IMR-90 (cell line): ENCODE measurements around the gene HECW1. TPM values are rescaled to one million over a fixed set of nuclear protein-coding genes. Genes with fewer than 3 reads are reported as not detected.

Experiments used
- ATAC-seq: fragments of 200-7000 bp; cut with Tn5 transposase; 2 replicates; pipeline ENCODE4 v1.9.1; 2020; ENCODE audit warnings: low read depth, mild to moderate bottlenecking, moderate library complexity
- BruUV-seq: library from RNA; stranded (reverse); fragments of 400-500 nt; replicated peaks from 2 replicates; lab custom pipeline; 2021; lab: Mats Ljungman, UMichigan
- CTCF ChIA-PET: fragments of 300-600 bp; formaldehyde crosslinking; extraction: SDS; loops from one replicate; lab custom pipeline; 2021; ENCODE audit warnings: antibody characterized with exemption; lab: Yijun Ruan, JAX
- POLR2A ChIA-PET: fragments of 300-600 bp; sonication (Branson Sonifier 250); formaldehyde crosslinking; loops from one replicate; lab custom pipeline; 2022; ENCODE audit warnings: antibody characterized with exemption; ENCODE audit not compliant: unreplicated experiment; lab: Charles Lee
- DNase-seq: peaks from one replicate; pipeline ENCODE4 v3.0.0; 2013
- H2AFZ ChIP-seq: replicated peaks from 2 replicates; pipeline ENCODE3; 2013; ENCODE audit warnings: low read length, mild to moderate bottlenecking; ENCODE audit not compliant: poor library complexity
- H2AK5ac ChIP-seq: 2 replicates; pipeline ENCODE4 v1.6.1; 2013; ENCODE audit warnings: low read depth, low read length, inconsistent platforms
- H2AK9ac ChIP-seq: replicated peaks from 2 replicates; pipeline ENCODE3; 2013; ENCODE audit warnings: mild to moderate bottlenecking, low read depth, low read length, moderate library complexity; ENCODE audit not compliant: poor library complexity
- H2BK120ac ChIP-seq: 2 replicates; pipeline ENCODE4 v1.6.1; 2013; ENCODE audit warnings: low read depth, low read length, inconsistent platforms
- H2BK15ac ChIP-seq: 3 replicates; pipeline ENCODE4 v1.6.1; 2013; ENCODE audit warnings: low read depth, low read length, inconsistent platforms
- H2BK20ac ChIP-seq: 2 replicates; pipeline ENCODE4 v1.6.1; 2013; ENCODE audit warnings: low read depth, mild to moderate bottlenecking, inconsistent platforms, low read length, moderate library complexity
- H2BK5ac ChIP-seq: 2 replicates; pipeline ENCODE4 v1.6.1; 2013; ENCODE audit warnings: mild to moderate bottlenecking, low read depth, low read length, inconsistent platforms; ENCODE audit not compliant: poor library complexity, severe bottlenecking
- H3K14ac ChIP-seq: replicated peaks from 2 replicates; pipeline ENCODE4 v1.6.1; 2013; ENCODE audit warnings: low read depth, low read length, inconsistent platforms
- H3K18ac ChIP-seq: 2 replicates; pipeline ENCODE4 v1.6.1; 2013; ENCODE audit warnings: low read depth, low read length, control low read depth
- H3K23ac ChIP-seq: 2 replicates; pipeline ENCODE4 v1.6.1; 2013; ENCODE audit warnings: low read depth, low read length, inconsistent platforms
- H3K27ac ChIP-seq: 2 replicates; pipeline ENCODE4 v1.5.1; 2013; ENCODE audit warnings: mild to moderate bottlenecking, control low read depth, low read length; ENCODE audit not compliant: insufficient read depth
- H3K27me3 ChIP-seq: 2 replicates; pipeline ENCODE4 v1.6.1; 2013; ENCODE audit warnings: low read length; ENCODE audit not compliant: control insufficient read depth, insufficient read depth
- H3K36me3 ChIP-seq: 2 replicates; pipeline ENCODE4 v1.6.1; 2013; ENCODE audit warnings: low read length, mixed read lengths; ENCODE audit not compliant: control insufficient read depth, insufficient read depth
- H3K4ac ChIP-seq: 2 replicates; pipeline ENCODE4 v1.6.1; 2013; ENCODE audit warnings: low read depth, low read length, inconsistent platforms
- H3K4me1 ChIP-seq: 2 replicates; pipeline ENCODE4 v1.6.1; 2013; ENCODE audit warnings: low read length, mixed read lengths; ENCODE audit not compliant: control insufficient read depth, insufficient read depth
- H3K4me2 ChIP-seq: 2 replicates; pipeline ENCODE4 v1.6.1; 2013; ENCODE audit warnings: low read depth, mild to moderate bottlenecking, control low read depth, low read length, moderate library complexity
- H3K4me3 ChIP-seq: 2 replicates; pipeline ENCODE4 v1.5.1; 2013; ENCODE audit warnings: low read depth, mild to moderate bottlenecking, control low read depth, low read length, moderate library complexity; ENCODE audit not compliant: insufficient read depth
- H3K56ac ChIP-seq: 2 replicates; pipeline ENCODE4 v1.6.1; 2013; ENCODE audit warnings: low read length, inconsistent platforms; ENCODE audit not compliant: insufficient read depth; ENCODE audit errors: extremely low read depth
- H3K79me1 ChIP-seq, 2 experiments: 2 replicates each; pipeline ENCODE4 v1.6.1; 2013; ENCODE audit warnings: low read length in 2 of 2, inconsistent platforms in 1 of 2, low read depth in 1 of 2
- H3K9ac ChIP-seq: 2 replicates; pipeline ENCODE4 v1.6.1; 2013; ENCODE audit warnings: low read depth, low read length, control low read depth
- H3K9me1 ChIP-seq: 2 replicates; pipeline ENCODE4 v1.6.1; 2013; ENCODE audit warnings: low read length, inconsistent platforms; ENCODE audit not compliant: insufficient read depth
- H3K9me3 ChIP-seq: 2 replicates; pipeline ENCODE4 v1.6.1; 2013; ENCODE audit warnings: low read length; ENCODE audit not compliant: control insufficient read depth, insufficient read depth
- H4K20me1 ChIP-seq: 2 replicates; pipeline ENCODE4 v1.6.1; 2013; ENCODE audit warnings: low read length, inconsistent platforms; ENCODE audit not compliant: insufficient read depth
- H4K5ac ChIP-seq: 2 replicates; pipeline ENCODE4 v1.6.1; 2013; ENCODE audit warnings: mild to moderate bottlenecking, low read depth, low read length, control low read depth
- H4K8ac ChIP-seq, 2 experiments: 2 replicates each; pipeline ENCODE4 v1.6.1; 2013; ENCODE audit warnings: low read depth in 2 of 2, low read length in 2 of 2, control low read depth in 1 of 2, inconsistent platforms in 1 of 2
- H4K91ac ChIP-seq: 2 replicates; pipeline ENCODE4 v1.6.1; 2013; ENCODE audit warnings: low read depth, low read length, inconsistent platforms; ENCODE audit not compliant: insufficient read depth
- FOS ChIP-seq: fragments of 150-350 bp; IDR thresholded peaks from 2 replicates; pipeline ENCODE4 v1.6.1; 2016; ENCODE audit warnings: low read depth, low read length
- RFX5 ChIP-seq: IDR thresholded peaks from 2 replicates; pipeline ENCODE4 v1.8.0; 2012; ENCODE audit warnings: low read depth, mild to moderate bottlenecking, low read length, moderate library complexity
- WGBS, 2 experiments: methylation state at CpG; one replicate each; pipeline versions ENCODE4 v1.1.5 to v1.1.7; 2013; ENCODE audit warnings: missing lambda C conversion rate in 2 of 2; ENCODE audit not compliant: insufficient read length in 1 of 2; ENCODE audit errors: extremely low coverage in 2 of 2; 5-methylcytosine and 5-hydroxymethylcytosine counted together
- dilution Hi-C: fragments of 300-500 bp; cut with HindIII; formaldehyde crosslinking; loops from one replicate; pipeline ENCODE4 v1.14.3; 2018; ENCODE audit warnings: low sequenced_read_pairs; ENCODE audit not compliant: unreplicated experiment
- in situ Hi-C: fragments of 300-500 bp; cut with MboI; formaldehyde crosslinking; loops from 3 replicates; pipeline ENCODE4 v1.14.3; 2019; ENCODE audit warnings: low sequenced_read_pairs, inconsistent platforms, mixed read lengths
- intact Hi-C: fragments of 100-400 bp; cut with micrococcal nuclease; formaldehyde crosslinking; loops from 2 replicates; pipeline ENCODE4 v1.10.0; 2022
- polyA plus RNA-seq, 3 experiments: library from polyadenylated mRNA; depleted of rRNA; stranded (reverse); fragments of >200 nt; gene quantifications; 2 replicates each; pipeline ENCODE4 v1.2.3, GENCODE V29; 2012; ENCODE audit warnings: low replicate concordance in 1 of 3
- total RNA-seq: library from RNA; depleted of rRNA; stranded (reverse); fragments of >200 nt; gene quantifications from 2 replicates; pipeline ENCODE4 v1.2.3, GENCODE V29; 2012

The HECW1 gene
- total and polyA plus RNA-seq, 2 of the 4 experiments (the other 2 are of a cell fraction), result 0.56 to 1.3 TPM

- CTCF ChIA-PET, result interaction anchor here (2.5 kb wide), 2 partner anchors 11 to 101 kb away, joined by 6 to 7 read pairs; partner anchors contain the start of gene STK17A
Observed at GRCh38 chr7:43481902-43482678, 369.6 kb downstream of the HECW1 start.

More at GRCh38 chr7:43481902-43482678, 369.6 kb downstream of the HECW1 start:
- Histone ChIP-seq H3K4ac (no peak overlapping the region), H4K91ac (no peak overlapping the region), H3K18ac (no peak overlapping the region; the same call in 1 of the 2 replicates), H3K27ac (no peak overlapping the region), H2BK120ac (no peak overlapping the region; the same call in 1 of the 2 replicates), H2BK5ac (no peak overlapping the region), H2BK20ac (no peak overlapping the region), H3K9me3 (no peaks in the 10 kb centered on the region), H3K9me1 (0 out of 2 replicates have a peak, but pooled peaks cover 4% of the 10 kb centered on the region), H2BK15ac (no peak overlapping the region), H2AFZ (no peak overlapping the region), H2AK5ac (no peak overlapping the region), H4K8ac (no peak overlapping the region), H4K5ac (no peak overlapping the region), H3K4me1 (peaks cover 4% of the 10 kb centered on the region; the same call in 1 of the 2 replicates), H3K14ac (no peak overlapping the region), H3K36me3 (no peaks in the 10 kb centered on the region), H2AK9ac (no peak overlapping the region), H4K20me1 (no peaks in the 10 kb centered on the region), H3K23ac (0 out of 2 replicates have a peak overlapping the region, but pooled peaks have one; percentile 51), H3K56ac (no peak overlapping the region), H3K4me2 (no peak overlapping the region), H3K9ac (no peak overlapping the region), H3K4me3 (no peak overlapping the region), H3K79me1 (no peaks in the 10 kb centered on the region), H3K27me3 (peaks cover 6% of the 10 kb centered on the region; the same call in 1 of the 2 replicates)
- BruUV-seq, result no TSS peak
- peak; percentile 30 for DNase-seq
- intact Hi-C loops, result no loop called here
- in situ Hi-C loops, result no loop called here
- POLR2A ChIA-PET, result no interaction called here
- peak; percentile 83 for ATAC-seq
- TF ChIP-seq FOS (no peak), RFX5 (no peak)
- WGBS, 2 experiments, result 39% methylated on average over 2 of the region's 8 CpGs; no CpG with 5 or more reads in 1 of the 2 experiments
- dilution Hi-C loops, result no loop called here
